Large intestine (tissue), 3 donors: ENCODE measurements around the gene KCND2. TPM values are rescaled to one million over a fixed set of nuclear protein-coding genes. Genes with fewer than 3 reads are reported as not detected.
A peak's percentile ranks its signal among the peaks of the same experiment; 100 is the strongest.

Experiments used
- DNase-seq, 2 donors: peaks; one replicate each; pipeline versions ENCODE4 v3.0.0 to v3.0.0-alpha.2; 2013
- H3K27ac ChIP-seq: one replicate; pipeline ENCODE4 v1.5.1; 2013; ENCODE audit warnings: low read length
- H3K27me3 ChIP-seq: 2 replicates; pipeline ENCODE4 v1.6.1; 2013; ENCODE audit warnings: low read length; ENCODE audit not compliant: control insufficient read depth, insufficient read depth
- H3K36me3 ChIP-seq: 2 replicates; pipeline ENCODE4 v1.6.1; 2013; ENCODE audit warnings: low read length; ENCODE audit not compliant: control insufficient read depth, insufficient read depth
- H3K4me1 ChIP-seq: one replicate; pipeline ENCODE4 v1.6.1; 2013; ENCODE audit warnings: low read length; ENCODE audit not compliant: control insufficient read depth, insufficient read depth
- H3K4me3 ChIP-seq: one replicate; pipeline ENCODE4 v1.5.1; 2013; ENCODE audit warnings: low read length
- H3K9me3 ChIP-seq: one replicate; pipeline ENCODE4 v1.6.1; 2013; ENCODE audit warnings: mild to moderate bottlenecking, low read depth, low read length, moderate library complexity; ENCODE audit not compliant: control insufficient read depth
- WGBS: methylation state at CpG from one replicate; pipeline ENCODE4 v1.1.5; 2013; ENCODE audit warnings: low lambda C conversion rate; ENCODE audit not compliant: insufficient coverage; 5-methylcytosine and 5-hydroxymethylcytosine counted together
- polyA plus RNA-seq: library from polyadenylated mRNA; unstranded; fragments of 120-200 nt; gene quantifications from one replicate; pipeline ENCODE4 v1.2.1, GENCODE V29; 2013

Gene KCND2
- polyA plus RNA-seq, 1 donor, result 2.5 TPM

DNA sequence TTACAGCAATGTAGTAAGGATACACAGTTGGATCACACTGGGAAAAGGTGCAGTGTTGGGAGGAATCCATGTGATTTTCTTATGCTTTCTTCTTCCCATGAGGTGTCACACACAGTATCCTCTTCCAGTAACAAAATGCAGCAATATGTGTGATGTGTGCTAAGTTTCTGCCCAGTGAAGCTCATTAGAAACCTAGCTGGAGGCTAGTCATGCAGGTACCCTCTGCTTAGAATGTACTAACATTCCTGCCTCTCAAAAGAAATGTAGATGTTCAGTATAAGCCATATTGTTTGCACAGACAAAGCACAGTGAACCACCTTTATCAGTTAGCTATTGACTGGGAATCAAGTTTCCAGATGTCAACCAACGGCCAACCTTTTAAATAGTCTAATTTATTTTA lies 12.9 kb upstream of the KCND2 start:
- no peak for DNase-seq
- Histone ChIP-seq H3K36me3 (no peaks in the 10 kb centered on the region), H3K27me3 (no peaks in the 10 kb centered on the region), H3K4me3 (no peak overlapping the region), H3K4me1 (no peaks in the 10 kb centered on the region), H3K27ac (no peak overlapping the region), H3K9me3 (no peaks in the 10 kb centered on the region)
- WGBS, result no CpG with 5 or more reads among the region's 1 CpG

DNA sequence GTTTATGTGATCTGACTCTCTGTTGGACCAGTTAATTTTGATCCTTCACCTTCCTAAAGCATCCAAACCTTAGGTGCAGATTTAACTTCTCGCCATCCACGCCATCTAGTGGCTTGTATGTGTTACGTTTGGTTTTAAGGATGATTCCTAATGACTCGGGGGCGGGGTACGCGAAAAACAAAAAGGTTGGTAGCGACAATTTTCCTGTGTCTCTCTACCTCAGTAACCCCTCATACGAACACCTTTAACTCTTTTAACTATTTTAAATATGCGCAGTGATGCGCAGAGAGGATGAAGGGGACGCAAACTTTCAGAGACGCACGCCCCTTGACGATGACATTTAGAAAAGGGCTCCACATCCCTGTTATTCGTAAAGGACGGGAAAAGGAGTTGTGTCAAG lies 714 bp upstream of the KCND2 start:
- Histone ChIP-seq H3K4me3 (peak overlapping the region; percentile 33), H3K27me3 (peaks cover 31% of the 10 kb centered on the region), H3K27ac (no peak overlapping the region), H3K4me1 (peaks cover 5% of the 10 kb centered on the region), H3K36me3 (no peaks in the 10 kb centered on the region), H3K9me3 (no peaks in the 10 kb centered on the region)
- WGBS, result 0% methylated on average over 2 of the region's 17 CpGs
- peak in 1 of 2 donors; percentile 6 for DNase-seq

DNA sequence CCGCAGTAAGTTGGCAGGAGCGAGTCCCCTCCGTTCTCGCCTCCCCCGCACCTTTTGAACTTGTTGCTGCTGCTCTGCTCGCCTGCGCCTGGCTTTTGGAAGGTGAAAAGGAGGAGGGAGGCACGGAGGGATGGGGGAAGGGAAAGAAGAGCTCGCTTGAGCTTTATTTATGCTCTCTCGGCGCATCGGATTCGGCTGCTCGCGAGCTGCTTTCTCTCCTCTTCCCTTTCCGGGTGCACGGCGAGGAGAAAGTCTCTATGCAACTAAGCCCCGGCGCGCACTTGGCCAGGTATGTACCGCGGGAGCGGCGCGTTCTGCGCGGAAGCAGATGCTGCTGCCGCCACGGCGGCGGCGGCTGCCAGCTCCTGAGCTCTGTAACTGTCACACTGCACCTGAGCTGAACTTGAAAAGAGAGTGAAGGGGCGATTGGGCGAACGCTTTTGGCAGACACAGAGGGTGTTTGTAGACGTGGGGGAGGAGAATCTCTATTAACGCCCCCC lies 551 bp downstream of the KCND2 start:
- no CpG with 5 or more reads among the region's 38 CpGs for WGBS
- Histone ChIP-seq H3K27ac (no peak overlapping the region), H3K4me3 (peak overlapping the region; percentile 41), H3K4me1 (peaks cover 5% of the 10 kb centered on the region), H3K9me3 (no peaks in the 10 kb centered on the region), H3K27me3 (peaks cover 31% of the 10 kb centered on the region), H3K36me3 (no peaks in the 10 kb centered on the region)
- peak in 1 of 2 donors; percentile 28 for DNase-seq

DNA sequence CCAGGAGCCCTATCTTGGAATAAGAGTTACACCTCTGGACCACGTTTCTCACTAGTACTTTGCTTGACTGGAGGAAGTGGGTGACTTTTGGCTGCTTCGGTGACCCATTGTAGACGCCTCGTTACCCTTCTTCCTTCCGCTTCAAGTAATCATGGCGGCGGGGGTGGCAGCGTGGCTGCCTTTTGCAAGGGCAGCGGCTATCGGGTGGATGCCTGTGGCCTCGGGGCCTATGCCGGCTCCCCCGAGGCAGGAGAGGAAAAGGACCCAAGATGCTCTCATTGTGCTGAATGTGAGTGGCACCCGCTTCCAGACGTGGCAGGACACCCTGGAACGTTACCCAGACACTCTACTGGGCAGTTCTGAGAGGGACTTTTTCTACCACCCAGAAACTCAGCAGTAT lies 1.5 kb downstream of the KCND2 start:
- WGBS, result no CpG with 5 or more reads among the region's 16 CpGs
- H3K36me3 ChIP-seq, result no peaks in the 10 kb centered on the region
- peaks cover 31% of the 10 kb centered on the region for H3K27me3 ChIP-seq
- no peaks in the 10 kb centered on the region for H3K9me3 ChIP-seq
- DNase-seq, result no peak
- peaks cover 5% of the 10 kb centered on the region for H3K4me1 ChIP-seq
- no peak overlapping the region for H3K4me3 ChIP-seq
- H3K27ac ChIP-seq, result no peak overlapping the region

DNA sequence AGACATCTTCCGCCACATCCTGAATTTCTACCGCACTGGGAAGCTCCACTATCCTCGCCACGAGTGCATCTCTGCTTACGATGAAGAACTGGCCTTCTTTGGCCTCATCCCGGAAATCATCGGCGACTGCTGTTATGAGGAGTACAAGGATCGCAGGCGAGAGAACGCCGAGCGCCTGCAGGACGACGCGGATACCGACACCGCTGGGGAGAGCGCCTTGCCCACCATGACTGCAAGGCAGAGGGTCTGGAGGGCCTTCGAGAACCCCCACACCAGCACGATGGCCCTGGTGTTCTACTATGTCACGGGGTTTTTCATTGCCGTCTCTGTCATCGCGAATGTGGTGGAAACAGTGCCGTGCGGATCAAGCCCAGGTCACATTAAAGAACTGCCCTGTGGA lies 1.9 kb downstream of the KCND2 start:
- no peak overlapping the region for H3K27ac ChIP-seq
- no peak for DNase-seq
- no peaks in the 10 kb centered on the region for H3K9me3 ChIP-seq
- peaks cover 5% of the 10 kb centered on the region for H3K4me1 ChIP-seq
- peaks cover 31% of the 10 kb centered on the region for H3K27me3 ChIP-seq
- WGBS, result no CpG with 5 or more reads among the region's 27 CpGs
- no peak overlapping the region for H3K4me3 ChIP-seq
- no peaks in the 10 kb centered on the region for H3K36me3 ChIP-seq

DNA sequence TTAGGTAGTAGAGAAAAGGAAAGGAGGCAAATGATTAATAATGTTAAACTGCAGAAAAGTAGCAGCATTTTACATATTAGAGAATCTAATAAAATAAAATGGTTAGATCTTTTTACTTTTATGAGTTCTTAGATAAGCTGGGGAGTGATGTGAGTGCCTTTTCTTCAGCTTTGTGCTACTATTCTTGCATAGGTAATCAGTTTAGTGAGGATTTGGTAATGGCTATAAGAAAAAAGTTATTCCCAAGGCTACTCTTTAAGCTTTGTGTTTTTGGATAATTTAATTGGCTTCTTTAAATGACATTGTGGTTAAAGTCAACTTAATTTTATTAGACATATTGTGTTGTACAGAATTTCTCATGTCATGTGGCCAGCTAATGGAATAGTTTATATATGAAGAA lies 3.7 kb downstream of the KCND2 start:
- no peak overlapping the region for H3K4me3 ChIP-seq
- H3K27ac ChIP-seq, result no peak overlapping the region
- peaks cover 5% of the 10 kb centered on the region for H3K4me1 ChIP-seq
- H3K9me3 ChIP-seq, result no peaks in the 10 kb centered on the region
- no peak for DNase-seq
- H3K36me3 ChIP-seq, result no peaks in the 10 kb centered on the region
- peaks cover 27% of the 10 kb centered on the region for H3K27me3 ChIP-seq

DNA sequence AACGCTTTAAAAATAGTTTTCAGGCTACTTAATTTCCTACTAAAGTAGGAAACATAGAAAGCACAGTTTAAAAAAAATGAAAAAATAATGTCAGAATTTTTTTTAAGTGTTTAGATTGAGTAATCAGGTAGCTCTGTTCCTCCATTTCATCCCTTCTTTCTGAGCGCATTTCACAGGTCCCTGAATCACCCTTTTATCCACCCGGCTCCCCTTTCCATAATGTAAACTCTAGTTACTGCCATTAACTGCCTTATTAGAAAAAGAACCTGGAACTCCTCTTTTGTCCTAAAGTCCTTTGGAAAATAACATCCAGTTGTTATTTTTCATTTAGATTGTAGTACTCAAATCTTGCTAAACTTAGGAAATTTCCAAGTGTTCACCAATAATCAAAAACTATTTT lies 5.8 kb downstream of the KCND2 start:
- peaks cover 12% of the 10 kb centered on the region for H3K27me3 ChIP-seq
- no peak overlapping the region for H3K27ac ChIP-seq
- H3K4me1 ChIP-seq, result no peaks in the 10 kb centered on the region
- no peak overlapping the region for H3K4me3 ChIP-seq
- DNase-seq, result no peak
- no peaks in the 10 kb centered on the region for H3K9me3 ChIP-seq
- 80% methylated on average over 1 of the region's 3 CpGs for WGBS
- H3K36me3 ChIP-seq, result no peaks in the 10 kb centered on the region

DNA sequence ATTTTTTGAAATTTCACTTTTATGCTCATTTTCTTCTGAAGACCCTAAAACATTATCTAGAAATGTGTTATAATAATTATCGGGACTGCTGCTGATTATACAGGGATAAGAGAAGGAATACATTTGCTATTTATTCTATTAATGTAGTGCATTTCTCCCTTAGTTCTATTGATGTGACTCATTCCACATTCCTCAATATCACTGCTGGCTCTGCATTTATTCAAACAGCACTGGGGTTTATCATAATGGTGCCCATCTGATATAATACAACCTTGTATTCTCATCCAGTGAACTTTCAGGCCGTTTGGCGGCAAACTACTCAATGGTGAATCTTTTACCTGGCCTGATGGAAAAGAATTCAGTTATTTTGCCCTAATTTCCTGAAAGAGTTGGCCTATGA lies 7.8 kb downstream of the KCND2 start:
- Histone ChIP-seq H3K9me3 (no peaks in the 10 kb centered on the region), H3K4me3 (no peak overlapping the region), H3K4me1 (no peaks in the 10 kb centered on the region), H3K27me3 (no peaks in the 10 kb centered on the region), H3K36me3 (no peaks in the 10 kb centered on the region), H3K27ac (no peak overlapping the region)
- WGBS, result 94% methylated on average over 3 of the region's 3 CpGs
- no peak for DNase-seq

DNA sequence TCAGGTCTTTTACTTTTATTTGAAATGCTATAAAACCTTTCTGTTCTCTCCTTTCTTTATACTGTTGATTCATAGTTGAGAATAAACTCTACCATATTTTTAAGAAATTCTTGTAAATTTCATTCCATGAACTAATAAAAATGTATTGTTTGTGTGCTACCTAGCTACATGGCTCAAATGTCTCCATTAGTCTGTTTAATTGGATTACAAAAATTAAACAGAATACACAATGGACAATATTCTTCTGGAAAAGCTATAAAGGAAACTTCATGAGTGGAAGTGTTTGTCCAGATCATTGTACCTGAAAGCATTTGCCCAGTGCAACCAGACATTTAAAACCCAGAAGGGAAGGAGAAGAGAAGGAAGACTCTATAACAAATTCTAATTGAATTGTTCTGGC lies 20.1 kb downstream of the KCND2 start:
- no peak overlapping the region for H3K27ac ChIP-seq
- no peaks in the 10 kb centered on the region for H3K36me3 ChIP-seq
- no peaks in the 10 kb centered on the region for H3K27me3 ChIP-seq
- H3K4me3 ChIP-seq, result no peak overlapping the region
- H3K9me3 ChIP-seq, result no peaks in the 10 kb centered on the region
- no peaks in the 10 kb centered on the region for H3K4me1 ChIP-seq
- DNase-seq, result no peak

DNA sequence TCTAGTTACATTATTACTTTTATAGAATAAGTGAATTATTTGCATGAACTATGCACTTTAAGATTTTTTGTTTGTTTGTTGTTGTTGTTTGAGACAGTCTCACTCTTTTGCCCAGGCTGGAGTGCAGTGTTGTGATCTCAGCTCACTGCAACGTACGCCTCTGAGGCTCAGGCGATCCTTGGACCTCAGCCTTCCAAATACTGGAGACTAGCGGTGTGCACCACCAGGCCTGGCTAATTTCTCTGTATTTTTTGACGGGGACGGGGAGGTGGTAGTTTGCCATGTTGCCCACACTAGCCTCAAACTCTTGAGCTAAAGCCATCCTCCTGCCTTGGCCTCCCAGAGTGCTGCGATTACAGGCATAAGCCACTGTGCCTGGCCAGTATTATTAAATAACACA lies 29.2 kb downstream of the KCND2 start:
- DNase-seq, result no peak
- Histone ChIP-seq H3K4me1 (no peaks in the 10 kb centered on the region), H3K4me3 (no peak overlapping the region), H3K27ac (no peak overlapping the region), H3K36me3 (no peaks in the 10 kb centered on the region), H3K27me3 (no peaks in the 10 kb centered on the region), H3K9me3 (no peaks in the 10 kb centered on the region)
- 100% methylated on average over 1 of the region's 7 CpGs for WGBS

DNA sequence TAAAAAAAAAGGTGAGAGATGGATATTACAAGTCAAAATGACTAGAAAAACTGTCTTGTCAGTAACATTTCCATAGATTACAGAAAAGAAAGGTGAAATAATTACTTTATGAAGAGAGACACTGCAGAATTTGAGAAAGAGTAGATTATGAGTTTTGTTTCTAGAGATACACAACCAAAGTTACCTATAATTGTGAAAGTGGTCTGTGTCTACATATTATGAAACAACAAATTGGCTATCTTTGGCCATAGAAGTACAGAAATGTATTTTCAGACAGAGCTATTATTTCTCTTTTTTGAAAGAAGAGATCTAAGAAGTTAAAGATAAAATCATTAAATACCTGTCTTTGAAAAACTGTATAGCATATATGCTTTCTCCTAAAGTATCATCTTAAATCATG lies 30.1 kb downstream of the KCND2 start:
- Histone ChIP-seq H3K4me1 (no peaks in the 10 kb centered on the region), H3K9me3 (no peaks in the 10 kb centered on the region), H3K27ac (no peak overlapping the region), H3K4me3 (no peak overlapping the region), H3K36me3 (no peaks in the 10 kb centered on the region), H3K27me3 (no peaks in the 10 kb centered on the region)
- no peak for DNase-seq
